ENCODE data around the gene CYP2R1.

GRCh38 chr11:14852571-14853177 is 39.4 kb downstream of the CYP2R1 start:
- no peak for TF ChIP-seq RFX5 (IDR thresholded peaks at IDR 0.05; ENCODE audit: low read depth, low read length)
- TF ChIP-seq ZNF384 (IDR thresholded peaks at IDR 0.05; ENCODE audit: borderline replicate concordance, low read depth, low read length), result no peak
- no peak for TF ChIP-seq POLR2AphosphoS5 (IDR thresholded peaks at IDR 0.05; ENCODE audit: low read length)
- TF ChIP-seq ZBED1 (IDR thresholded peaks at IDR 0.05; ENCODE audit: borderline replicate concordance), result no peak
- TF ChIP-seq, protein P1, sequence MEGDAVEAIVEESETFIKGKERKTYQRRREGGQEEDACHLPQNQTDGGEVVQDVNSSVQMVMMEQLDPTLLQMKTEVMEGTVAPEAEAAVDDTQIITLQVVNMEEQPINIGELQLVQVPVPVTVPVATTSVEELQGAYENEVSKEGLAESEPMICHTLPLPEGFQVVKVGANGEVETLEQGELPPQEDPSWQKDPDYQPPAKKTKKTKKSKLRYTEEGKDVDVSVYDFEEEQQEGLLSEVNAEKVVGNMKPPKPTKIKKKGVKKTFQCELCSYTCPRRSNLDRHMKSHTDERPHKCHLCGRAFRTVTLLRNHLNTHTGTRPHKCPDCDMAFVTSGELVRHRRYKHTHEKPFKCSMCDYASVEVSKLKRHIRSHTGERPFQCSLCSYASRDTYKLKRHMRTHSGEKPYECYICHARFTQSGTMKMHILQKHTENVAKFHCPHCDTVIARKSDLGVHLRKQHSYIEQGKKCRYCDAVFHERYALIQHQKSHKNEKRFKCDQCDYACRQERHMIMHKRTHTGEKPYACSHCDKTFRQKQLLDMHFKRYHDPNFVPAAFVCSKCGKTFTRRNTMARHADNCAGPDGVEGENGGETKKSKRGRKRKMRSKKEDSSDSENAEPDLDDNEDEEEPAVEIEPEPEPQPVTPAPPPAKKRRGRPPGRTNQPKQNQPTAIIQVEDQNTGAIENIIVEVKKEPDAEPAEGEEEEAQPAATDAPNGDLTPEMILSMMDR (IDR thresholded peaks at IDR 0.05 in 2 of 3, conservative IDR thresholded peaks at IDR 0.05 in 1 of 3; ENCODE audit: control insufficient read depth in 2 of 3, extremely low read depth in 1 of 3, insufficient read depth in 1 of 3, low read depth in 3 of 3, low read length in 3 of 3), result no peak
- no peak for TF ChIP-seq RCOR1 (conservative IDR thresholded peaks at IDR 0.05; ENCODE audit: low read depth, low read length)

All from GM12878 (cell line).